Ovary (tissue), 9 donors: ENCODE results near the gene VAV2. TPM values are rescaled to one million over a fixed set of nuclear protein-coding genes. Genes with fewer than 3 reads are reported as not detected.

Experiments
- DNase-seq, 5 donors: peaks; one replicate each; pipeline ENCODE4 v3.0.0-alpha.2; 2019 to 2020
- H3K27ac ChIP-seq, 2 donors: fragments of 200-600 bp; one replicate each; pipeline versions ENCODE4 v1.5.1 to v1.8.0; 2019 to 2022
- H3K27me3 ChIP-seq: fragments of 200-600 bp; one replicate; pipeline ENCODE4 v1.8.0; 2022
- H3K36me3 ChIP-seq: fragments of 200-600 bp; sonication (generic); one replicate; pipeline ENCODE4 v1.5.1; 2019
- H3K4me1 ChIP-seq: one replicate; pipeline ENCODE4 v1.8.1; 2013; ENCODE audit warnings: mild to moderate bottlenecking, moderate library complexity; ENCODE audit not compliant: insufficient read depth
- H3K4me3 ChIP-seq: fragments of 200-600 bp; sonication (generic); one replicate; pipeline ENCODE4 v1.5.1; 2017
- H3K9me3 ChIP-seq, 2 donors: fragments of 200-600 bp in 1 of 2; sonication (generic) in 1 of 2; one replicate each; pipeline versions ENCODE4 v1.5.1 to v1.8.1; 2013 to 2019; ENCODE audit warnings: mild to moderate bottlenecking in 1 of 2, moderate library complexity in 1 of 2
- EP300 ChIP-seq: sonication (generic); formaldehyde crosslinking; IDR thresholded peaks from one replicate; pipeline ENCODE4 v1.6.1; 2017; ENCODE audit warnings: antibody characterized with exemption
- POLR2A ChIP-seq: fragments of 450-650 bp; IDR thresholded peaks from one replicate; pipeline ENCODE4 v1.6.1; 2017; ENCODE audit warnings: antibody characterized with exemption, mild to moderate bottlenecking, moderate library complexity
- WGBS, 3 donors: extraction: QIAGEN DNeasy Blood & Tissue Kit in 1 of 3; methylation state at CpG; one replicate each; pipeline versions ENCODE4 v1.1.5 to v1.1.7; 2013 to 2017; 5-methylcytosine and 5-hydroxymethylcytosine counted together
- intact Hi-C, 4 donors: fragments of 100-400 bp; cut with DNase I; formaldehyde crosslinking; loops; one replicate each; pipeline versions ENCODE4 v1.11.0 to v1.15.1; 2022 to 2023
- polyA plus RNA-seq, 2 donors: library from polyadenylated mRNA; stranded (reverse); fragments of 200-250 nt in 1 of 2; fragments of 350-450 nt in 1 of 2; fragmentation: Illumina TruSeq in 1 of 2; extraction: RNeasy Lipid Tissue Mini Kit (QIAGEN cat#74804) in 1 of 2; gene quantifications; one replicate each; pipeline ENCODE4 v1.2.3, GENCODE V29; 2013 to 2014
- total RNA-seq, 7 donors: library from RNA; depleted of rRNA in 2 of 7; stranded (reverse); fragments of >200 nt in 2 of 7; fragmentation: NEBNext Ultra II Directional in 3 of 7; extraction: Animal tissue kit (Norgen Biotek cat#: 25700) in 3 of 7; gene quantifications; one replicate each; pipeline versions ENCODE4 v1.1.0 to v1.2.4, GENCODE V29; 2016 to 2023
- TF ChIP-seq, protein P1 (sequence below), 3 donors: fragments of 450-650 bp in 2 of 3; fragments of 200-600 bp in 1 of 3; IDR thresholded peaks; one replicate each; pipeline versions ENCODE4 v1.5.1 to v1.8.0; 2016 to 2022; ENCODE audit warnings: antibody characterized with exemption in 3 of 3, mild to moderate bottlenecking in 1 of 3
- donor health status: DM: no; HTN: no; CAD: no; lungs with moderate emphysema.
- donor health status: DM: no; HTN: no; CAD: no.
- donor health status: Bipolar disorder and iron deficiency.
- donor health status: DM: yes; HTN: yes; CAD: no.
- donor health status: DM: no; HTN: no; CAD: no.
- donor health status: DM: yes; HTN: yes; CAD: no.

VAV2 gene
- total and polyA plus RNA-seq, 9 donors, result 3.7 to 14.1 (median 7.8) TPM

DNA sequence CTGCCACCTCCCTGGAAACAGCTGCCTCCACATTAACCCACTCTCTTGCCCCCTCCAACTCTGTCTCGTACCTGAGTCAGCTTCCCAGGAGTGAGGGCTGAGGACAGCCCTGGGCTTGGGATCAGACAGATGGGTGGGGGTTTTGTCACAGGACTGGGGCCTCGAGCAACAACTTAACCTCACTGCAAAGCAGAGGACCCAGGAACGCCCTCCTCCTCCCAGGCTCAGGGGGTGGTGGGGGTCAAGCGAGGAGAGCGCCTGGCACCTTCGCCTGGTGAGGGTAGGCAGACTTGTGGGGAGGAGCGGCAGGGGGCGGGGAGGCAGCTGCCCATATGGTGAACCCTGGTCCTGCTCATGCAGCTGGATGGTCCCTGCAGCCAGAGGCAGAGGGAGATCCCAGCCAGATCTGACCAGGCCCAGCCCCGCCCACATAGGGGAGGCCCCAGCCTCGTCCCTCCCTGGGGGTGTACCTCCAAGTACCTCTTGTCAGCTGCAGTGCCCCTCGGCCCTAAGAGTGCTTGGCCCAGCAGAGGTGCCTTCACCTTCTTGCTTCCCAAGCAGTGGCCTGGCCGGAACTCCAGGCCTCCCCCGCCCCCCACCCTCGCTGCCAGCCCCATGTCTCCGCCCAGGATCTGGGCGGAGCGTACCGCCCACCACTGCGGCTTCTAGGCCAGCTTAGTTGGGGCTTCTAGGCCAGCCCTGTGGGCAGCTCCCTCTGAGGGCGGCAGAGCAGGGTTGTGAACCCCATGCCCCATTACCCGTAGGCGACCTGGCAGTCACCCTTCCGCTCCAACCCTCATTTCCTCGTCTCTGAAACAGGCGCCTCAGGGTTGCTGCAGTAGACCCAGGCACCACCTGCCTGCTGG, 254.1 kb downstream of the VAV2 start, which contains the start of gene SARDH:
SARDH (minus strand) TSS at position 579 of the 866 bp plus-strand sequence. CDS start 4,179 bp downstream, outside the sequence.
- no peak for TF ChIP-seq POLR2A
- TF ChIP-seq, protein P1, sequence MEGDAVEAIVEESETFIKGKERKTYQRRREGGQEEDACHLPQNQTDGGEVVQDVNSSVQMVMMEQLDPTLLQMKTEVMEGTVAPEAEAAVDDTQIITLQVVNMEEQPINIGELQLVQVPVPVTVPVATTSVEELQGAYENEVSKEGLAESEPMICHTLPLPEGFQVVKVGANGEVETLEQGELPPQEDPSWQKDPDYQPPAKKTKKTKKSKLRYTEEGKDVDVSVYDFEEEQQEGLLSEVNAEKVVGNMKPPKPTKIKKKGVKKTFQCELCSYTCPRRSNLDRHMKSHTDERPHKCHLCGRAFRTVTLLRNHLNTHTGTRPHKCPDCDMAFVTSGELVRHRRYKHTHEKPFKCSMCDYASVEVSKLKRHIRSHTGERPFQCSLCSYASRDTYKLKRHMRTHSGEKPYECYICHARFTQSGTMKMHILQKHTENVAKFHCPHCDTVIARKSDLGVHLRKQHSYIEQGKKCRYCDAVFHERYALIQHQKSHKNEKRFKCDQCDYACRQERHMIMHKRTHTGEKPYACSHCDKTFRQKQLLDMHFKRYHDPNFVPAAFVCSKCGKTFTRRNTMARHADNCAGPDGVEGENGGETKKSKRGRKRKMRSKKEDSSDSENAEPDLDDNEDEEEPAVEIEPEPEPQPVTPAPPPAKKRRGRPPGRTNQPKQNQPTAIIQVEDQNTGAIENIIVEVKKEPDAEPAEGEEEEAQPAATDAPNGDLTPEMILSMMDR (IDR thresholded peaks at IDR 0.05), result no peak
- no peak for TF ChIP-seq EP300
- peak; percentile 55 to 72 (median 67) for DNase-seq

DNA sequence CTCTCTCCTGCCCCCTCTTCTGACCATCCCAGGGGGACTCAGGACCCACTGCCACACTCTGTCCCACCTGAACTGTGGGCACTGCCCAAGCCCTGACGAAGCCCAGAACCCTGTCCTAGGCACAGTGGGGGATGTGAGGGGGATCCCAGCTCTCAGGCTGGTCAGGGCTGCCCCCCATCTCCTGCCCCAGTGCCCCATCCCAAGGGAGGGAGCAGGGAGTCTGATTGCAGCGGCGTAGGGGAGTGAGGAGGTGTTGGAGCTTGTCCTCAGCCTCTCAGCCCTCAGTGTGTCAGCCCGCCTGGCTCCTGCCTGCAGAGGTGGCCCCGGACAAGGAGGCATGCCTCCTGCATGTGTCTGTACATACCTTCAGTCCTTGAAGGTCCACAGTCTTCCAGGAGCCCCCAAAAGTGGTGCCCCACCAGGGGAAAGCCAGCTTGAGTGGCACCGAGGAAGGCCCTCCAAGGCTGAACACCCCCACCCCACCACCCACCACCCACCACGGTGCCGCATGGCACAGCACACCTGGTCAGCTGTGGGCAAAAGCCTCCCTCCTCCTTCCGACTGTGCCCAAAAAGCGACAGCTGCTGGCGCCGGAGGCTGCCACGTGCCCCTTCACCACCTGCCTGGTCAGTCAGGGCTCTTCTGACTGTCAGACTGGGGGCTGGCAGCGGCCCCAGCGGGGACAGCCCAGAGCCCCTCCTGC, 254.9 kb downstream of the VAV2 start:
- 49 to 65% (median 56%) methylated on average over 14 to 15 of the region's 15 CpGs for WGBS, 3 donors
- Histone ChIP-seq H3K4me3 (peak overlapping the region; percentile 30), H3K27me3 (no peaks in the 10 kb centered on the region), H3K4me1 (peaks cover 6% of the 10 kb centered on the region), H3K36me3 (no peaks in the 10 kb centered on the region), H3K9me3 (no peaks in the 10 kb centered on the region), H3K27ac (no peak overlapping the region)
- peak in 1 of 5 donors; percentile 30 for DNase-seq
- intact Hi-C loops, result no loop called here
- TF ChIP-seq, protein P1 (IDR thresholded peaks at IDR 0.05), result no peak
- TF ChIP-seq EP300 (no peak), POLR2A (no peak)

More for the DNA sequence above, 254.1 kb downstream of the VAV2 start, which contains the start of gene SARDH:
- 8 to 19% (median 10%) methylated on average over 11 to 25 of the region's 25 CpGs for WGBS, 3 donors
- peak within 1 kb of the TSS; percentile 30 for H3K4me3 ChIP-seq
- no peaks in the 10 kb centered on the region for H3K9me3 ChIP-seq
- intact Hi-C loops, result no loop called here
- no peak within 1 kb of the TSS for H3K27ac ChIP-seq
- H3K36me3 ChIP-seq, result no peaks in the 10 kb centered on the region
- peaks cover 6% of the 10 kb centered on the region for H3K4me1 ChIP-seq
- no peaks in the 10 kb centered on the region for H3K27me3 ChIP-seq

DNA sequence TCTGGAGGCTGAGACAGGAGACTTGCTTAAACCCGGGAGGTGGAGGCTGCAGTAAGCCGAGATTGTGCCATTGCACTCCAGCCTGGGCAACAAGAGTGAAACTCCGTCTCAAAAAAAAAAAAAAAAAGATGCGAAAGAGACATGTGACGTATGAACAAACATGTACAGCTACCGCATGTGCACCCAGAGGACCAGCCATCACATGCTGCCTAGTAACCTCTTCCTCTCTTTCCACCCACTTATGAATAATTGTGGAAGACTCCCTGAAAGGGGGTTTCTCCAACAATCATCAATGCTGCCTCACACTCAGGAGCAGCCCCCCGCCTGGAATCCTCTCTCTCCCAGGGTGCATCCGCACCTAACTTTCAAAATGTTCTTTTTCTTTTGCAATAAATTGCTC, 256.2 kb downstream of the VAV2 start:
- no peak for DNase-seq
- 88 to 95% (median 92%) methylated on average over 8 of the region's 8 CpGs for WGBS, 3 donors

DNA sequence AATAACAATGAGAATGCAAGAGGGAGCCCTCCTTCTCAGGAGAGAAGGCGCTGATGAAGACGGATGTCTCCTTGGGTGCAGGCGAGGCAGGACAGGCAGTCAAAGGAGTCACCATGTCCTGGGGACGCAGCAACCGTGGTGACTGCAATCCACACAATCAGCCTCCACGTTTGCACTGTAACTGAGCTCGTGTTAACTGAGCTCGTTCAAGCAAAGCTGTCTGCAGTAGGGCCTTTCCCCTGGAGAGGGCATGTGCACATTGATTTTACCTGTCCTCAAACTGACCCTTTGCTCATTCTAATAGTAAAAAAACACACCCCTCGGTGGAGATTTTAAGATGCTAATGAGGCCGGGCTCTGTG, 256.7 kb downstream of the VAV2 start:
- Histone ChIP-seq H3K4me1 (peaks cover 6% of the 10 kb centered on the region), H3K9me3 (no peaks in the 10 kb centered on the region), H3K27me3 (no peaks in the 10 kb centered on the region), H3K4me3 (no peak overlapping the region), H3K36me3 (no peaks in the 10 kb centered on the region), H3K27ac (no peak overlapping the region)
- intact Hi-C loops, result no loop called here
- 76 to 86% (median 79%) methylated on average over 10 of the region's 10 CpGs for WGBS, 3 donors
- TF ChIP-seq EP300, result no peak
- TF ChIP-seq POLR2A, result no peak
- TF ChIP-seq, protein P1 (IDR thresholded peaks at IDR 0.05), result no peak
- no peak for DNase-seq

More for the DNA sequence above, 256.2 kb downstream of the VAV2 start:
- Histone ChIP-seq H3K4me3 (no peak overlapping the region), H3K36me3 (no peaks in the 10 kb centered on the region), H3K27ac (no peak overlapping the region), H3K4me1 (peaks cover 6% of the 10 kb centered on the region), H3K9me3 (no peaks in the 10 kb centered on the region), H3K27me3 (no peaks in the 10 kb centered on the region)
- no peak for TF ChIP-seq EP300
- TF ChIP-seq, protein P1 (IDR thresholded peaks at IDR 0.05), result no peak
- no peak for TF ChIP-seq POLR2A
- intact Hi-C loops, result no loop called here
